Mucosa of gallbladder (tissue), 1 donor: ENCODE measurements around the gene TCP11L2. TPM values are rescaled to one million over a fixed set of nuclear protein-coding genes. Genes with fewer than 3 reads are reported as not detected.
A peak's percentile ranks its signal among the peaks of the same experiment; 100 is the strongest.
"Not testable (repeated sequence)": the region's sequence is repeated elsewhere in the genome, so short reads cannot be mapped to it uniquely, and the experiment has no call there.

ENCODE experiments used
- DNase-seq: peaks from one replicate; pipeline ENCODE4 v3.0.0-alpha.2; 2020; ENCODE audit warnings: low spot score
- total RNA-seq: library from RNA; stranded (reverse); gene quantifications from one replicate; pipeline ENCODE4 v1.2.1, GENCODE V29; 2021
- donor health status: DM: no; HTN: no; CAD: no.

The TCP11L2 gene
- total RNA-seq, 1 donor from 2014 or later, result 48.9 TPM

- DNase-seq, result no peak
These were observed 40.6 kb downstream of the TCP11L2 start for GRCh38 chr12:106343214-106343528.

GRCh38 chr12:106344131-106344530 is 41.6 kb downstream of the TCP11L2 start:
- DNase-seq, result no peak

GRCh38 chr12:106345746-106346145 is 43.2 kb downstream of the TCP11L2 start:
- DNase-seq, result peak; percentile 42

GRCh38 chr12:106348411-106348810 is 45.9 kb downstream of the TCP11L2 start:
- DNase-seq, result no peak

GRCh38 chr12:106353175-106353574 is 50.6 kb downstream of the TCP11L2 start:
- DNase-seq, result no peak

GRCh38 chr12:106357549-106358395 is 55.2 kb downstream of the TCP11L2 start, which contains the start of gene POLR3B:
POLR3B (plus strand) TSS chr12:106357748; CDS start chr12:106357880, 132 bp downstream.
- DNase-seq, result peak; percentile 96

GRCh38 chr12:106358396-106359241 is 56.1 kb downstream of the TCP11L2 start:
- peak; percentile 13 for DNase-seq

GRCh38 chr12:106359646-106360399 is 57.3 kb downstream of the TCP11L2 start:
- DNase-seq, result no peak

GRCh38 chr12:106360400-106360994 is 58.0 kb downstream of the TCP11L2 start:
- DNase-seq, result no peak

- no peak for DNase-seq
These were observed 60.4 kb downstream of the TCP11L2 start for GRCh38 chr12:106362971-106363370.

- DNase-seq, result no peak
These were observed 61.7 kb downstream of the TCP11L2 start for GRCh38 chr12:106364261-106364660.

GRCh38 chr12:106369624-106370346 is 67.3 kb downstream of the TCP11L2 start:
- no peak for DNase-seq

- DNase-seq, result no peak
These were observed 76.3 kb downstream of the TCP11L2 start for GRCh38 chr12:106378788-106379187.

- DNase-seq, result no peak
These were observed 78.4 kb downstream of the TCP11L2 start for GRCh38 chr12:106380954-106381353.

- not testable (repeated sequence) for DNase-seq
These were observed 79.3 kb downstream of the TCP11L2 start for GRCh38 chr12:106381866-106382265.

- no peak for DNase-seq
These were observed 84.4 kb downstream of the TCP11L2 start for GRCh38 chr12:106386813-106387535.

GRCh38 chr12:106387848-106388377 is 85.4 kb downstream of the TCP11L2 start:
- DNase-seq, result no peak

GRCh38 chr12:106389151-106389550 is 86.6 kb downstream of the TCP11L2 start:
- DNase-seq, result no peak

GRCh38 chr12:106392759-106393158 is 90.2 kb downstream of the TCP11L2 start:
- no peak for DNase-seq
